Stimulated activated CD8-positive, alpha-beta memory T cell treated with anti-CD3 and anti-CD28 coated beads, Interleukin-12 subunit alpha, Interleukin-12 subunit beta, amount 100 ng/mL, for 24 hours (primary cell): ENCODE results near the gene CT45A5.
"Not testable (repeated sequence)": the region's sequence is repeated elsewhere in the genome, so short reads cannot be mapped to it uniquely, and the experiment has no call there.

Source experiments
- DNase-seq: peaks from one replicate; pipeline ENCODE4 v3.0.0-alpha.2; 2020; ENCODE audit errors: extremely low read depth

The CT45A5 gene

GRCh38 chrX:135785403-135785802 lies at the start of gene CT45A5:
TSS of gene CT45A5 (minus strand) at chrX:135785503. CDS start at chrX:135781729, 3,774 bp downstream.
- not testable (repeated sequence) for DNase-seq

GRCh38 chrX:135819912-135820311 lies 34.6 kb upstream of the CT45A5 start, which contains the start of gene CT45A2:
TSS of gene CT45A2 (minus strand) at chrX:135820012. CDS start at chrX:135816265, 3,747 bp downstream.
- DNase-seq = not testable (repeated sequence)

GRCh38 chrX:135802687-135803086 lies 17.4 kb upstream of the CT45A5 start, which contains the start of gene CT45A6:
TSS of gene CT45A6 (minus strand) at chrX:135802787. CDS start at chrX:135798993, 3,794 bp downstream.
- DNase-seq = not testable (repeated sequence)

DNA sequence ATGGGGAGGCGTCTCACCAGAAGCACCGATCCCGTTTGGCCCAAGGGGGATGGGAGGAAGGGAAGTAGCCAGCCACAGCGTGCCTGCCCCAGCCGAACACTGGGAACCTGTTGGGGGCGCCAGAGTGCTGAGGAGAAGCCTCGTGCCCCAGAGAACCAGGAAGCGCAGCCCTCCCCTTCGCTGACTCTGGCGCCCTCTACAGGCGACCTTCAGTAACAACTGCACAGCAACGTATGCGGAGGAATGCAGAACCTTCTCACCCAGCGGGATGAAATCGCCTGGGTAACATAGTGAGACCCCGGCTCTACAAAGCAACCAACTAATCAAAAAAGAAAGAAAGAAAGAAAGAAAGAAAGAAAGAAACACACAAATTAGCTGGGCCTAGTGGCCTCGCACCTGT lies 17.2 kb downstream of the CT45A5 start, which contains the start of gene CT45A3:
Gene CT45A3, minus strand, starts transcription at position 101 of the 400 bp plus-strand sequence. CDS start 3,747 bp downstream, outside the sequence.
- not testable (repeated sequence) for DNase-seq

DNA sequence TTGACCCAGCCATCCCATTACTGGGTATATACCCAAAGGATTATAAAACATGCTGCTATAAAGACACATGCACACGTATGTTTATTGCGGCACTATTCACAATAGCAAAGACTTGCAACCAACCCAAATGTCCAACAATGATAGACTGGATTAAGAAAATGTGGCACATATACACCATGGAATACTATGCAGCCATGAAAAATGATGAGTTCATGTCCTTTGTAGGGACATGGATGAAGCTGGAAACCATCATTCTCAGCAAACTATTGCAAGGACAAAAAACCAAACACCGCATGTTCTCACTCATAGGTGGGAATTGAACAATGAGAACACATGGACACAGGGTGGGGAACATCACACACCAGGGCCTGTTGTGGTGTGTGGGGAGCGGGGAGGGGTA lies 40.6 kb downstream of the CT45A5 start:
- DNase-seq = not testable (repeated sequence)

DNA sequence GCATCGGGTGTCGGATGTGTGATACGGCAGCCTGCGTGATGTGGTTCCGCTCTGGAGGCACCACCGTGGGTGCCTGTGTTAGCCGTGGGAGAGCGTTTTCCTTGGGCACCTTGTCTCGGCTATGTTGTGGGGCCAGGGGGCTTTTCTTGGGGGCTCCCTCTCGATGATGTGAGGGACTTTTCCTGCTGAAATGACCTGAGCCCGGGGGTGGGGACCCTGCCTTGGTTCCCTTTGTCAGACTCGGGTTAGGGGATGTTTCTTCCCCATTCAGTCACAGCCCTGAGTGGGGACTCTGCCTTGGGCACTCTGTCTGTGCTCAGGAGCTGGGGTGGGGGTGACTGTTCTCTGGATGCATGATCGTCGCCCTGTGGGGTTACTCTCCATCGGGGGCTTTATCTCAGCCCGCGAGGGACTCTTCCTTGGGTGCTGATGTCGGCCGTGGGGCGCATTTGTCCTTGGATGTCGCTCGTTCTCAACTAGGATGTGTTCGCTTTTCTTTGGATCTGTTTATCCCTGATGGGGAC lies 44.0 kb downstream of the CT45A5 start:
- DNase-seq = no peak

DNA sequence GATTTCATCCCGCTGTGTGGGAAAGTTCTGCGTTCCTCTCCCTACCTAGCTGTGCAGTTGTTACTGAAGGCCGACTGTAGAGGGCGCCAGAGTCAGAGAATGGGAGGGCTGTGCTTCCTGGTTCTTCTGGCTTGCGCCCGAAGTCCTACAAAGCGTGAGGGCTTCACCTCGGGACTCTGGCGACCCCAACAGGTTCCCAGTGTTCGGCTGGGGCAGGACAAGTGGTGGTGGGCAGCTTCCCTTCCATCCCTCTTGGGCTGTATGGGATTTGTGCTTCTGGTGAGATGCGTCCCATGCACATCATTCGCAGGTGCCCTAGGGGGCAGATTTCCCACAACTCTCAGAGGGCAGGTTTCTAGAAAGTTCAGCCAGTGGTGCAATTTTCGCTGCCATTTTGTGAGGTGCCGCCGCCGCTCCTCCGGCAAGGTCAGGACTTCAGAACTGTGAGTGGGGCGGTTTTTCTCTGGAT lies 44.6 kb downstream of the CT45A5 start:
- no peak for DNase-seq

DNA sequence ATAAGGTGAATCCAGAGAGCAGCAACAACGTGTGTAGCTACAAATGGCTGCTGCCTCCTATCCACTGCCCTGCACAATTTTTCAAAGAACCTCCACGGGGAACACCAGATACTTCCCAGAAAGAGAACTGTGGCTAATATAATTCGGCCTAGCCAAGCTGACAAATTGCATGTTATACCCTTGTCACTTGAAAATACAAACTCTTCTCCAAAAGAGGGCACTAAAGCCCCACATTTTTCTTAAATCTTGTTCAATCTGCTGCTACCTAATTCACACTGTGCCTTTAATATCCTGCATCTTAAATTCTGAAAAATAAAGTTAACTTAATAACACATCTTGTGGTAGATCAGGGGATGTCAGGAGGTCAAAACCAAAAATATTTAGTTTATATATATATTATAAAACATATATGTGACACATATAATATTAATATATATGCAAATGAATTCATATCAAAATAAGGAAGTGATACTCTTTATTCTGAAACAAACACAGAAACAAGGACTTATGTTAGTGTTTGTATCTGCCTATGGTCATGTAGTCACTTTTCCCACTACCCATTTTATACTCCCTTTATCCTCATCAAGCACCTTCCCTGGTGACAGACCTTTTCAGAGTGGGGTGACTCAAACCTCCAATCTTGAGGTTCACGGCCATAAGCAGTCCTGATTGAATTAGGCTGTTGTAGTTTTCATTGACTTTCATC lies 47.8 kb downstream of the CT45A5 start:
- DNase-seq = no peak

DNA sequence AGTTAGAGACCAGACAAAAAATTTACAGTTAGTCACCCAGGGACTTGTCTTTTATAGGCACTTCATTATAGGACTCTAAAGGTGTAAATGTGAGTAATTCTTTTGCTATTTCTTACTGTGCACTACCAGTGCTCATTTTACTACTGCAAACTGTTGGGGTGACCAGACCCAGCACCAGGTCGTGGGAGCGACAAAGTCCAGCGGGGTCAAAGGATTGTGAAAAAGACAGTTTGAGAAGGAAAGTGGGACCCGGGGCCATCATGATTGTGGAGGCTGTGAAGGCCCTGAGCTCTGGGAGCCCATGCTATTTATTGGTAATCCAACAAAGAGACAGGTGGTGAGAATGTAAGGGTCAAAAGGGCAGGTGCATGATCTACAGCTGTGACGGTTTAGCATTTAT lies 50.6 kb downstream of the CT45A5 start:
- not testable (repeated sequence) for DNase-seq
